ENCODE results near the gene NDFIP2.

NDFIP2 gene

GRCh38 chr13:79528356-79528755 lies 47.4 kb downstream of the NDFIP2 start:
- no peak for TF ChIP-seq ARNTL (CRISPR knock-in tag; IDR thresholded peaks at IDR 0.05; ENCODE audit: borderline replicate concordance, low read depth)
- no peak for TF ChIP-seq ZC3H10 (CRISPR knock-in tag; IDR thresholded peaks at IDR 0.05)
- TF ChIP-seq GLIS3 (CRISPR knock-in tag; IDR thresholded peaks at IDR 0.05), result no peak
- TF ChIP-seq CSDC2 (CRISPR knock-in tag; IDR thresholded peaks at IDR 0.05), result no peak
- no peak for TF ChIP-seq CSRNP3 (CRISPR knock-in tag; IDR thresholded peaks at IDR 0.05)
- no peak for TF ChIP-seq CREB5 (CRISPR knock-in tag; IDR thresholded peaks at IDR 0.05; ENCODE audit: low read depth)
- no peak for TF ChIP-seq ZFP3 (CRISPR knock-in tag; IDR thresholded peaks at IDR 0.05)
- TF ChIP-seq BACH2 (CRISPR knock-in tag; IDR thresholded peaks at IDR 0.05; ENCODE audit: borderline replicate concordance), result no peak
- no peak for TF ChIP-seq TOX (CRISPR knock-in tag; IDR thresholded peaks at IDR 0.05; ENCODE audit: borderline replicate concordance)
- TF ChIP-seq ISL1 (CRISPR knock-in tag; IDR thresholded peaks at IDR 0.05), result no peak
- TF ChIP-seq ESRRG (CRISPR knock-in tag; IDR thresholded peaks at IDR 0.05), result no peak
- no peak for TF ChIP-seq PATZ1 (CRISPR knock-in tag; IDR thresholded peaks at IDR 0.05; ENCODE audit: borderline replicate concordance)
- TF ChIP-seq OSR1 (CRISPR knock-in tag; IDR thresholded peaks at IDR 0.05), result no peak
- no peak for TF ChIP-seq PPARA (CRISPR knock-in tag; IDR thresholded peaks at IDR 0.05; ENCODE audit: borderline replicate concordance)
- ATAC-seq, result no peak

DNA sequence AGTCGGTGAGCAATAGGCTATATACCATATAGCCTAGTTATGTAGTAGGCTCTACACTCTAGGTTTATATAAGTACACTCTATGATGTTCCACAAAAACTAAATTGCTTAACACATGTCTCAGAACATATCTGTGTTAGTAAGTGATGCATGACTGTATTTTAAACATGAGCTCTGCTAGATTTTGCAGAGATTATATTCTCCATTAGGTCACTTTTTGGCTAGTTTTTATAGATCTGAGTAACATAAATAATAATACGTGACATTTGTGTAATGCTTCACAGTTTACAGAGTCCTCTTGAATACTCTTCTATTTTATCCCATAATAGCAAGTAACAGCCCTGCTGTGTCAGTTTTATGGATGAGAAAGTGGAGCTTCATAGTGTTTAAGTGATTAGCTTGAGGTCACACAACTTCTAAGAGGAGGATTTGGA lies 47.8 kb downstream of the NDFIP2 start:
- TF ChIP-seq ZFP3 (CRISPR knock-in tag; IDR thresholded peaks at IDR 0.05), result no peak
- TF ChIP-seq PPARA (CRISPR knock-in tag; IDR thresholded peaks at IDR 0.05; ENCODE audit: borderline replicate concordance), result no peak
- no peak for TF ChIP-seq ZNF8 (CRISPR knock-in tag; IDR thresholded peaks at IDR 0.05)
- no peak for TF ChIP-seq ISL1 (CRISPR knock-in tag; IDR thresholded peaks at IDR 0.05)
- TF ChIP-seq POU6F1 (CRISPR knock-in tag; IDR thresholded peaks at IDR 0.05; ENCODE audit: borderline replicate concordance, low read depth), result no peak
- no peak for TF ChIP-seq GLIS3 (CRISPR knock-in tag; IDR thresholded peaks at IDR 0.05)
- TF ChIP-seq OSR1 (CRISPR knock-in tag; IDR thresholded peaks at IDR 0.05), result no peak
- no peak for TF ChIP-seq ZNF70 (CRISPR knock-in tag; IDR thresholded peaks at IDR 0.05)
- no peak for TF ChIP-seq RARB (CRISPR knock-in tag; IDR thresholded peaks at IDR 0.05)
- no peak for TF ChIP-seq PATZ1 (CRISPR knock-in tag; IDR thresholded peaks at IDR 0.05; ENCODE audit: borderline replicate concordance)
- TF ChIP-seq CREB5 (CRISPR knock-in tag; IDR thresholded peaks at IDR 0.05; ENCODE audit: low read depth), result no peak
- TF ChIP-seq ESRRG (CRISPR knock-in tag; IDR thresholded peaks at IDR 0.05), result no peak
- TF ChIP-seq ZC3H10 (CRISPR knock-in tag; IDR thresholded peaks at IDR 0.05), result no peak

GRCh38 chr13:79529817-79530216 lies 48.9 kb downstream of the NDFIP2 start:
- no peak for ATAC-seq
- TF ChIP-seq ARNTL (CRISPR knock-in tag; IDR thresholded peaks at IDR 0.05; ENCODE audit: borderline replicate concordance, low read depth) (no peak), ISL1 (CRISPR knock-in tag; IDR thresholded peaks at IDR 0.05) (no peak), TSHZ2 (CRISPR knock-in tag; IDR thresholded peaks at IDR 0.05) (no peak), OSR1 (CRISPR knock-in tag; IDR thresholded peaks at IDR 0.05) (no peak), ZNF70 (CRISPR knock-in tag; IDR thresholded peaks at IDR 0.05) (no peak), ZNF565 (CRISPR knock-in tag; conservative IDR thresholded peaks at IDR 0.05; ENCODE audit: low read depth) (no peak), CREB5 (CRISPR knock-in tag; IDR thresholded peaks at IDR 0.05; ENCODE audit: low read depth) (no peak), ZFP30 (CRISPR knock-in tag; IDR thresholded peaks at IDR 0.05) (no peak), POU6F1 (CRISPR knock-in tag; IDR thresholded peaks at IDR 0.05; ENCODE audit: borderline replicate concordance, low read depth) (no peak)

More for the DNA sequence above, 47.8 kb downstream of the NDFIP2 start:
- no peak for ATAC-seq
